A204.1 (cell line): ENCODE results near the gene FHL1.

ENCODE experiments used
- FAIRE-seq: peaks from 2 replicates; lab custom pipeline; 2012; peaks lifted over from hg19 to GRCh38; lab: Jason Lieb, UNC

The FHL1 gene

DNA sequence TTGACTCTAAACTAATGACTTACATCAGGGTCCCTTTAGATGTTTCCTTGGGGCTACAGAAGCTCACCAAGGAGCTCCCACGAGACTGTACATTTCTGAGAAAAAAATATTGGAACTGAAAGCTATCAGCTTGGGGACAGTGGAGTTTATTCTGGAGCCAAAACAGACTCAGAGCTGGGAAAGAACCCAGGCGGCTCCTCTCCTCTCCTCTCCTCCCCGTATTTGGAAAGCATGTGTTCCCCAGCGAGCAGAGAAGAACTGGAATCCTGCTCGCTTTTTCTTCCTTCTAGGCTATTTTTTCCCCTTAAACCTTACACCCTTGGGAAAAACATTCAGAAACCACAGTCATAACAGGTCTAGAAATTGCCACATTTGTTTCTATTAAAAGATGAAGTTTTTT, 108.2 kb downstream of the FHL1 start:
- FAIRE-seq: no peak

GRCh38 chrX:136256026-136256425, 108.7 kb downstream of the FHL1 start:
- no peak for FAIRE-seq

GRCh38 chrX:136258951-136259350, 111.6 kb downstream of the FHL1 start:
- FAIRE-seq: no peak

DNA sequence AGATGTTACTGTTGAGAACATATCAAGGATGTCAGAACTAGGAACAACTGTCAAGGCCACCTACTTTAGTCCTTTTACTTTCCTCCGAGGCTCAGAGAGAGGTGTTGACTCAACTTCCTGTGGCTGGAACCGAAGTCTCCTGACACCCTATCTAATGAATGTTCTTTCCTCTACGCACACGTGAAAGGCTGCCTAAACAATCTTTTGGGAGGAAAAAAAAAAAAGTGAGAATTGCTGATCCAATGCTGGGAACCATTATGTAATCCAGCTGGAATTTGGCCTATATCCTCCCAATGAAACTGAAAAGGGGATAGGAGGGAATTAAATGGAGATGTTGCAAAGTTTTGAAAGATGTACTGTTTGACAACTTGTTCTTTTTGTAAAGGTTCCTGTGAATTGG, 112.2 kb downstream of the FHL1 start:
- no peak for FAIRE-seq

- no peak for FAIRE-seq
Measured at GRCh38 chrX:136260776-136261175, 113.4 kb downstream of the FHL1 start.
